Measurements from ENCODE around the gene USP47. TPM values are rescaled to one million over a fixed set of nuclear protein-coding genes. Genes with fewer than 3 reads are reported as not detected.

The USP47 gene
- total and polyA plus RNA-seq, 2 donors (not counting 1 experiment from before 2014, with no cell fraction given), result 12.8 to 52.9 TPM

GRCh38 chr11:11813288-11813962 is 28.3 kb upstream of the USP47 start:
- TF ChIP-seq EZH2 (IDR thresholded peaks at IDR 0.05; ENCODE audit: borderline replicate concordance, insufficient read depth, low read depth, low read length, poor library complexity, severe bottlenecking) (no peak), CTCF (IDR thresholded peaks at IDR 0.05) (no peak)
- DNase-seq (no peak), ATAC-seq (ENCODE audit: low read depth) (no peak)
- Histone ChIP-seq H3K4me1 (ENCODE audit: control insufficient read depth in 2 of 2, insufficient read depth in 2 of 2, low read length in 2 of 2) (no peaks in the 10 kb centered on the region), H3K79me2 (ENCODE audit: control insufficient read depth, insufficient read depth, low read length) (no peaks in the 10 kb centered on the region), H3K4me2 (replicated peaks; ENCODE audit: low read depth, low read length, poor library complexity, severe bottlenecking) (no peak overlapping the region), H4K20me1 (ENCODE audit: control insufficient read depth, insufficient read depth, low read length, poor library complexity, severe bottlenecking) (no peaks in the 10 kb centered on the region), H3K27me3 (replicated peaks in 1 of 4; ENCODE audit: control extremely low read depth in 1 of 4, control insufficient read depth in 3 of 4, insufficient read depth in 4 of 4, low read length in 3 of 4) (no peaks in the 10 kb centered on the region), H3K27ac (ENCODE audit: low read length in 2 of 2) (no peak overlapping the region), H3K9ac (ENCODE audit: low read length) (no peak overlapping the region), H3K4me3 (ENCODE audit: control extremely low read depth in 1 of 5, extremely low read depth in 1 of 5, insufficient read depth in 1 of 5, low read depth in 2 of 5, low read length in 4 of 5) (no peak overlapping the region), H3K36me3 (replicated peaks in 1 of 2; ENCODE audit: control extremely low read depth in 1 of 2, control insufficient read depth in 1 of 2, extremely low read depth in 1 of 2, insufficient read depth in 2 of 2, low read length in 1 of 2) (no peaks in the 10 kb centered on the region), H2AFZ (ENCODE audit: insufficient read depth, low read depth, low read length, poor library complexity, severe bottlenecking) (no peak overlapping the region), H3K9me3 (ENCODE audit: control extremely low read depth in 1 of 3, control insufficient read depth in 2 of 3, insufficient read depth in 1 of 3, low read length in 2 of 3) (peaks cover 0 to 5% (median 0%) of the 10 kb centered on the region in 3 donors)
- ChIA-PET POLR2A (no interaction called here), CTCF (interaction anchor here (1.4 to 2.9 kb wide), 2 partner anchors 12 to 15 kb away, joined by 3 to 9 read pairs; no protein-coding TSS in a partner anchor)
- intact Hi-C loops (cut with micrococcal nuclease), result no loop called here
- Mint-ChIP-seq H3K27ac (no peak overlapping the region), H3K4me3 (no peak overlapping the region), H3K4me1 (no peaks in the 10 kb centered on the region), H3K27me3 (peaks cover 22% of the 10 kb centered on the region), H3K9me3 (ENCODE audit: insufficient read depth) (no peaks in the 10 kb centered on the region)
- WGBS (ENCODE audit: insufficient coverage), result 100% methylated on average over 1 of the region's 3 CpGs

GRCh38 chr11:11814614-11815452 is 26.9 kb upstream of the USP47 start:
- no peak for ATAC-seq (ENCODE audit: low read depth)
- H3K4me1 ChIP-seq (ENCODE audit: control insufficient read depth in 2 of 2, insufficient read depth in 2 of 2, low read length in 2 of 2), result no peaks in the 10 kb centered on the region
- no peak overlapping the region for H3K4me2 ChIP-seq (replicated peaks; ENCODE audit: low read depth, low read length, poor library complexity, severe bottlenecking)
- no peak overlapping the region for H3K9ac ChIP-seq (ENCODE audit: low read length)
- Mint-ChIP-seq H3K27ac (no peak overlapping the region), H3K27me3 (peaks cover 22% of the 10 kb centered on the region), H3K4me3 (no peak overlapping the region), H3K4me1 (no peaks in the 10 kb centered on the region), H3K9me3 (ENCODE audit: insufficient read depth) (no peaks in the 10 kb centered on the region)
- WGBS (ENCODE audit: insufficient coverage), result 80% methylated on average over 1 of the region's 7 CpGs
- H3K4me3 ChIP-seq (ENCODE audit: control extremely low read depth in 1 of 5, extremely low read depth in 1 of 5, insufficient read depth in 1 of 5, low read depth in 2 of 5, low read length in 4 of 5), result no peak overlapping the region
- no peaks in the 10 kb centered on the region for H3K79me2 ChIP-seq (ENCODE audit: control insufficient read depth, insufficient read depth, low read length)
- H3K27ac ChIP-seq (ENCODE audit: low read length in 2 of 2), result no peak overlapping the region
- no peaks in the 10 kb centered on the region for H3K36me3 ChIP-seq (replicated peaks in 1 of 2; ENCODE audit: control extremely low read depth in 1 of 2, control insufficient read depth in 1 of 2, extremely low read depth in 1 of 2, insufficient read depth in 2 of 2, low read length in 1 of 2)
- CTCF ChIA-PET, result interaction anchor here (1.4 to 2.9 kb wide), 2 partner anchors 13 to 16 kb away, joined by 3 to 9 read pairs; no protein-coding TSS in a partner anchor
- no peaks in the 10 kb centered on the region for H3K27me3 ChIP-seq (replicated peaks in 1 of 4; ENCODE audit: control extremely low read depth in 1 of 4, control insufficient read depth in 3 of 4, insufficient read depth in 4 of 4, low read length in 3 of 4)
- intact Hi-C loops (cut with micrococcal nuclease), result no loop called here
- POLR2A ChIA-PET, result no interaction called here
- DNase-seq, result no peak
- no peak for TF ChIP-seq EZH2 (IDR thresholded peaks at IDR 0.05; ENCODE audit: borderline replicate concordance, insufficient read depth, low read depth, low read length, poor library complexity, severe bottlenecking)
- peaks cover 0 to 5% (median 0%) of the 10 kb centered on the region in 3 donors for H3K9me3 ChIP-seq (ENCODE audit: control extremely low read depth in 1 of 3, control insufficient read depth in 2 of 3, insufficient read depth in 1 of 3, low read length in 2 of 3)
- H2AFZ ChIP-seq (ENCODE audit: insufficient read depth, low read depth, low read length, poor library complexity, severe bottlenecking), result no peak overlapping the region
- H4K20me1 ChIP-seq (ENCODE audit: control insufficient read depth, insufficient read depth, low read length, poor library complexity, severe bottlenecking), result no peaks in the 10 kb centered on the region
